Measurements from ENCODE around the gene MDFIC.

The MDFIC gene

GRCh38 chr7:115040495-115040894 is 118.6 kb downstream of the MDFIC start:
- Mint-ChIP-seq H3K27ac (no peak overlapping the region), H3K36me3 (ENCODE audit: low read depth) (no peaks in the 10 kb centered on the region), H3K27me3 (no peaks in the 10 kb centered on the region), H3K4me1 (ENCODE audit: low read depth) (peaks cover 6% of the 10 kb centered on the region), H3K9me3 (no peaks in the 10 kb centered on the region), H3K4me3 (no peak overlapping the region)
- no peak for DNase-seq

DNA sequence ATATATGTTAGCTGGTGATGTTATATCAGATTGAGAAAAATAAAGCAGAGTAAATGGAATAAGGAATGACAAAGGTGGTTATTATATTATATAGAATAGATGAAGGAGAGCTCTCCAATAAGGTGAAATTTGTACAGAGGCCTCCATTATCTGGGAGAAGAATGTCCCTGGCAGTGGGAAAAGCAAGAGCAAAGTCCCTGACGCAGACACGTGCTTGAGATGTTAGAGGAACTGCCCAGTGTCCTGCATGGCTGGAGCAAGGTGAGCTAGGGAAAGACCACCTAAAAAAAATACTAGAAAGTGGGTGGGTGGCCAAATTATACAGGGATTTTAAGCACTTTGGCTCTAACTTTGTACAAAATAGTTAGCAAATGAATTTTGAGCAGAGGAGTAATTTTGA is 120.7 kb downstream of the MDFIC start:
- DNase-seq = no peak
- Mint-ChIP-seq H3K9me3 (no peaks in the 10 kb centered on the region), H3K27ac (no peak overlapping the region), H3K4me3 (no peak overlapping the region), H3K36me3 (ENCODE audit: low read depth) (no peaks in the 10 kb centered on the region), H3K4me1 (ENCODE audit: low read depth) (peaks cover 3% of the 10 kb centered on the region), H3K27me3 (no peaks in the 10 kb centered on the region)

- no peak overlapping the region for H3K27ac Mint-ChIP-seq
- H3K4me3 Mint-ChIP-seq = no peak overlapping the region
- peaks cover 3% of the 10 kb centered on the region for H3K4me1 Mint-ChIP-seq (ENCODE audit: low read depth)
- no peaks in the 10 kb centered on the region for H3K36me3 Mint-ChIP-seq (ENCODE audit: low read depth)
- DNase-seq = no peak
- H3K9me3 Mint-ChIP-seq = no peaks in the 10 kb centered on the region
- no peaks in the 10 kb centered on the region for H3K27me3 Mint-ChIP-seq
Observed at GRCh38 chr7:115043605-115044004, 121.7 kb downstream of the MDFIC start.

GRCh38 chr7:115044224-115044623 is 122.3 kb downstream of the MDFIC start:
- Mint-ChIP-seq H3K4me3 (no peak overlapping the region), H3K36me3 (ENCODE audit: low read depth) (no peaks in the 10 kb centered on the region), H3K4me1 (ENCODE audit: low read depth) (peaks cover 3% of the 10 kb centered on the region), H3K27me3 (no peaks in the 10 kb centered on the region), H3K9me3 (no peaks in the 10 kb centered on the region), H3K27ac (no peak overlapping the region)
- no peak for DNase-seq

GRCh38 chr7:115047958-115048720 is 126.2 kb downstream of the MDFIC start:
- Mint-ChIP-seq H3K27me3 (no peaks in the 10 kb centered on the region), H3K4me3 (no peak overlapping the region), H3K4me1 (ENCODE audit: low read depth) (peaks cover 3% of the 10 kb centered on the region), H3K9me3 (no peaks in the 10 kb centered on the region), H3K27ac (no peak overlapping the region), H3K36me3 (ENCODE audit: low read depth) (no peaks in the 10 kb centered on the region)
- DNase-seq = no peak

- no peaks in the 10 kb centered on the region for H3K36me3 Mint-ChIP-seq (ENCODE audit: low read depth)
- no peak for DNase-seq
- H3K4me1 Mint-ChIP-seq (ENCODE audit: low read depth) = no peaks in the 10 kb centered on the region
- no peaks in the 10 kb centered on the region for H3K9me3 Mint-ChIP-seq
- H3K27me3 Mint-ChIP-seq = no peaks in the 10 kb centered on the region
- no peak overlapping the region for H3K27ac Mint-ChIP-seq
- H3K4me3 Mint-ChIP-seq = no peak overlapping the region
Observed at GRCh38 chr7:115052706-115053105, 130.8 kb downstream of the MDFIC start.

- DNase-seq = no peak
- Mint-ChIP-seq H3K36me3 (ENCODE audit: low read depth) (no peaks in the 10 kb centered on the region), H3K4me3 (no peak overlapping the region), H3K4me1 (ENCODE audit: low read depth) (no peaks in the 10 kb centered on the region), H3K27ac (no peak overlapping the region), H3K9me3 (no peaks in the 10 kb centered on the region), H3K27me3 (no peaks in the 10 kb centered on the region)
Observed at GRCh38 chr7:115054478-115055065, 132.7 kb downstream of the MDFIC start.

- no peak for DNase-seq
- Mint-ChIP-seq H3K36me3 (ENCODE audit: low read depth) (no peaks in the 10 kb centered on the region), H3K27ac (no peak overlapping the region), H3K27me3 (no peaks in the 10 kb centered on the region), H3K9me3 (no peaks in the 10 kb centered on the region), H3K4me3 (no peak overlapping the region), H3K4me1 (ENCODE audit: low read depth) (no peaks in the 10 kb centered on the region)
Observed at GRCh38 chr7:115056019-115056418, 134.1 kb downstream of the MDFIC start.

DNA sequence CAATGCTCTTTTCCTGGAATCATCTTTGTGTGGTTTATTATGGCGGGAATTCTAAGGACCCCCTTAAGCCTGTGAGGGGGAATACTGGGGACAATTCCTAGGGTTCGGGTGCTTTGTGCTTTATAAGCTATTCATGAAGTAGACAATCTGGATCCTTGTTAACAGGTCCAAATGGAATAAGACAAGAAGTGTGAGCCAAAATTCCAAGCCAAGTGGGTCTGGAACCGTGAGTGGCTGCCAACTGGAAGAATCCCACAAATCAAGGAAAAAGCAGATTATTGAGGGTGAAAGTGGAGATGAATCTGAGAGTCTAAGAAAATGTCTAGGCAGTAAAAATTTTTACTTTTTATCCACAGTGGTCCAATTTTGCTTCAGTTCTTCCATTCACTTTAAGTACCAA is 136.8 kb downstream of the MDFIC start:
- no peaks in the 10 kb centered on the region for H3K4me1 Mint-ChIP-seq (ENCODE audit: low read depth)
- no peaks in the 10 kb centered on the region for H3K36me3 Mint-ChIP-seq (ENCODE audit: low read depth)
- H3K27ac Mint-ChIP-seq = no peak overlapping the region
- no peak for DNase-seq
- H3K27me3 Mint-ChIP-seq = no peaks in the 10 kb centered on the region
- H3K4me3 Mint-ChIP-seq = no peak overlapping the region
- no peaks in the 10 kb centered on the region for H3K9me3 Mint-ChIP-seq

DNA sequence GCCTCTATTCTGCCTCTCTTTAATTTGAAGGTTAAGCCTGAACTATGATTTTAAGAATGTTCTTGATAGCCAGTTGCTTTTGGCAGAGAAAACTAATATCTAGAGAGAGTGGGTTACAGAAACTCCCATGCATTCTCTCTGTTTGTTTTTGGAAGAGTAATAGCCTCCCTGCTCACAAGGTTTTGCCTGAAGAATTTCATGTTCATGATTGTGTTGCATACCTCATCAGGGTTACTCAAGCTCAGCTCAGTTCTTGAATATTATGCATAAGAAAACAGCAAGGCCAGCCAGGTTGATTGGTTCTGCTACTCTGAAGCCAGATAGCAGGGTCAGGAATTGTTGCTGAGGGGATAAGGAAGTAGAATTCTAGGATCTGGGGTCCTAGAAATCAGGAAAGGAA is 137.4 kb downstream of the MDFIC start:
- Mint-ChIP-seq H3K4me1 (ENCODE audit: low read depth) (no peaks in the 10 kb centered on the region), H3K9me3 (no peaks in the 10 kb centered on the region), H3K27me3 (no peaks in the 10 kb centered on the region), H3K27ac (no peak overlapping the region), H3K4me3 (no peak overlapping the region), H3K36me3 (ENCODE audit: low read depth) (no peaks in the 10 kb centered on the region)
- no peak for DNase-seq

DNA sequence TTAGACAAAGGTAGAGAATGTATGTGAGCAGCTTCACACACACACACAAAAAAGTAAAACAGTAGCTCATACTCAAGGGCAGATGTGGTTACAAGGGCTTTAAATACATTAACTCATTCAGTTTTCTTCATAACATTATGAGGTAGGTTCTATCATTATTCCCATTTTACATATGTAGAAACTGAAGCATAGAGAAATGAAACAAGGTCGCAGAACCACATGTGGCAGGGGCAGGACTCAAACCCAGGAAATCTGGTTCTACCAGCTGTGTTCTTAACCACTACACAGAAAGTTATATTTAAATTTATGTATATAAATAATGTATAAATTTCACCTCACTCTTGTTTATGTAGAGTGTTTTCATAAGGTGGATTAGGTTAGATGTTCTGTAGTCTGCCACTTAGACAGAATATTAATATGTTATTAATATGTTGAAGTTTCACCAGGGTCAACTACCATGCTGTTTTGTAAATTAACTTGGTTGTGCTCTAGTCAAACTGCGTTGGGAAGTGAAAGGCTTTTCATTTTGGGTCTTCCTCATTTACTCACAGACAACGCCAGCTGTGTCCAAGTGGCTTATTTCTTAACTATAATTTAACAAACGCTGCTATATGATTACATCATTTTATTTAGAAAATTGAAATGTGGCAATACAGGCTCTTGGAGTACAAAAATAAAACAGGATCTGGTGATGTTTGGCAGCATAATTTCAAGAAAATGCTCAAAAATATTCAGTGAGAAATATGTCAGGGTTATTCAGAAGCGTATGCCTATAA is 138.4 kb downstream of the MDFIC start:
- Mint-ChIP-seq H3K27ac (no peak overlapping the region), H3K27me3 (no peaks in the 10 kb centered on the region), H3K9me3 (no peaks in the 10 kb centered on the region), H3K4me3 (no peak overlapping the region), H3K36me3 (ENCODE audit: low read depth) (no peaks in the 10 kb centered on the region), H3K4me1 (ENCODE audit: low read depth) (no peaks in the 10 kb centered on the region)
- no peak for DNase-seq

- Mint-ChIP-seq H3K27me3 (no peaks in the 10 kb centered on the region), H3K4me3 (no peak overlapping the region), H3K27ac (no peak overlapping the region), H3K36me3 (ENCODE audit: low read depth) (no peaks in the 10 kb centered on the region), H3K9me3 (no peaks in the 10 kb centered on the region), H3K4me1 (ENCODE audit: low read depth) (peaks cover 7% of the 10 kb centered on the region)
- no peak for DNase-seq
Observed at GRCh38 chr7:115066050-115066449, 144.2 kb downstream of the MDFIC start.

- no peak for DNase-seq
- H3K27me3 Mint-ChIP-seq = no peaks in the 10 kb centered on the region
- H3K4me3 Mint-ChIP-seq = no peak overlapping the region
- H3K36me3 Mint-ChIP-seq (ENCODE audit: low read depth) = no peaks in the 10 kb centered on the region
- H3K4me1 Mint-ChIP-seq (ENCODE audit: low read depth) = peaks cover 7% of the 10 kb centered on the region
- no peaks in the 10 kb centered on the region for H3K9me3 Mint-ChIP-seq
- no peak overlapping the region for H3K27ac Mint-ChIP-seq
Observed at GRCh38 chr7:115066634-115067033, 144.7 kb downstream of the MDFIC start.

DNA sequence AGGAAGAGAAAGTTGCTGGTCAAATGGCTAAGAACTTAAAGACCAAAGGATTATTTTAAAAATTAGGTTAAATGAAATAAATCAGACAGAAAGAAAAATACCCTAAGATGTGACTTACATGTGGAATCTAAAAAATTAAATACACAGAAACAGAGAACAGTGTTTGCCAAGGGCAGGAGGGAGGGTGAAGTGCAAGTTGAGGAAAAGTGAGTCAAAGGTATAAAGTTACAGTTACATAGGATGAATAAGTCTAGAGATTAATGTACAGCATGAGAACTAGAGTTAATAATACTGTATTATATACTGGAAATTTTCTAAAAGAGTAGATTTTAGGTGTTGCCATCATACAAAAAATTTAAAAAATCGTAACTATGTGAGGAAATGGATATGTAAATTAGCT is 146.3 kb downstream of the MDFIC start:
- no peaks in the 10 kb centered on the region for H3K9me3 Mint-ChIP-seq

More for the DNA sequence above, 146.3 kb downstream of the MDFIC start:
- Mint-ChIP-seq H3K36me3 (ENCODE audit: low read depth) (no peaks in the 10 kb centered on the region), H3K4me1 (ENCODE audit: low read depth) (peaks cover 7% of the 10 kb centered on the region), H3K27ac (no peak overlapping the region), H3K4me3 (no peak overlapping the region), H3K27me3 (no peaks in the 10 kb centered on the region)
- no peak for DNase-seq
